ENCODE results near the gene CCDC154. TPM values are rescaled to one million over a fixed set of nuclear protein-coding genes. Genes with fewer than 3 reads are reported as not detected.
A peak's percentile ranks its signal among the peaks of the same experiment; 100 is the strongest.

CCDC154 gene
- total RNA-seq, 1 donor from 2014 or later: 0.94 TPM

GRCh38 chr16:1428511-1428910, 15.8 kb downstream of the CCDC154 start:
- no peak for DNase-seq (ENCODE audit: low spot score)
- intact Hi-C loops (cut with DNase I): no loop called here

GRCh38 chr16:1427473-1428461, 16.6 kb downstream of the CCDC154 start:
- intact Hi-C loops (cut with DNase I): no loop called here
- no peak for DNase-seq (ENCODE audit: low spot score)

GRCh38 chr16:1426734-1427471, 17.5 kb downstream of the CCDC154 start:
- intact Hi-C loops (cut with DNase I): no loop called here
- no peak for DNase-seq (ENCODE audit: low spot score)

GRCh38 chr16:1425616-1426370, 18.6 kb downstream of the CCDC154 start:
- DNase-seq (ENCODE audit: low spot score): no peak
- intact Hi-C loops (cut with DNase I): no loop called here

GRCh38 chr16:1424028-1424427, 20.3 kb downstream of the CCDC154 start:
- DNase-seq (ENCODE audit: low spot score): no peak
- intact Hi-C loops (cut with DNase I): loop anchor here (5.0 kb wide), 1 partner anchor 68 kb away; the partner anchor contains the start of gene TELO2

- intact Hi-C loops (cut with DNase I): loop anchor here (5.0 kb wide), 1 partner anchor 70 kb away; the partner anchor contains the start of gene TELO2
- no peak for DNase-seq (ENCODE audit: low spot score)
Measured at GRCh38 chr16:1422076-1422475, 22.3 kb downstream of the CCDC154 start.

GRCh38 chr16:1420111-1420539, 24.2 kb downstream of the CCDC154 start:
- intact Hi-C loops (cut with DNase I): loop anchor here (5.0 kb wide), 1 partner anchor 72 kb away; the partner anchor contains the start of gene TELO2
- no peak for DNase-seq (ENCODE audit: low spot score)

GRCh38 chr16:1416521-1416941, 27.8 kb downstream of the CCDC154 start:
- intact Hi-C loops (cut with DNase I): no loop called here
- DNase-seq (ENCODE audit: low spot score): no peak

- intact Hi-C loops (cut with DNase I): no loop called here
Measured at GRCh38 chr16:1414532-1415260, 29.7 kb downstream of the CCDC154 start, which contains the start of gene UNKL. Gene UNKL (minus strand): TSS chr16:1414704. CDS start chr16:1414691, 13 bp downstream.

GRCh38 chr16:1413684-1414531, 30.4 kb downstream of the CCDC154 start:
- no peak for DNase-seq (ENCODE audit: low spot score)
- intact Hi-C loops (cut with DNase I): no loop called here

More at GRCh38 chr16:1414532-1415260, 29.7 kb downstream of the CCDC154 start, which contains the start of gene UNKL:
- peak; percentile 90 for DNase-seq (ENCODE audit: low spot score)

GRCh38 chr16:1412847-1413246, 31.5 kb downstream of the CCDC154 start:
- DNase-seq (ENCODE audit: low spot score): no peak
- intact Hi-C loops (cut with DNase I): no loop called here

- intact Hi-C loops (cut with DNase I): no loop called here
- peak; percentile 97 for DNase-seq (ENCODE audit: low spot score)
Measured at GRCh38 chr16:1408171-1408837, 36.1 kb downstream of the CCDC154 start.

- intact Hi-C loops (cut with DNase I): no loop called here
- no peak for DNase-seq (ENCODE audit: low spot score)
Measured at GRCh38 chr16:1407753-1408152, 36.6 kb downstream of the CCDC154 start.

GRCh38 chr16:1403733-1404132, 40.6 kb downstream of the CCDC154 start:
- intact Hi-C loops (cut with DNase I): no loop called here
- DNase-seq (ENCODE audit: low spot score): no peak

GRCh38 chr16:1403036-1403435, 41.3 kb downstream of the CCDC154 start:
- no peak for DNase-seq (ENCODE audit: low spot score)
- intact Hi-C loops (cut with DNase I): no loop called here

- intact Hi-C loops (cut with DNase I): no loop called here
- no peak for DNase-seq (ENCODE audit: low spot score)
Measured at GRCh38 chr16:1401758-1402154, 42.6 kb downstream of the CCDC154 start.

GRCh38 chr16:1401061-1401757, 43.1 kb downstream of the CCDC154 start:
- DNase-seq (ENCODE audit: low spot score): no peak
- intact Hi-C loops (cut with DNase I): no loop called here

Measured in cardiac septum (tissue), 1 donor.